NCI-H146 treated with DMSO at 0.1 percent for 48 hours (cell line): ENCODE results near the gene EFHD2.
"Not testable (repeated sequence)": the region's sequence is repeated elsewhere in the genome, so short reads cannot be mapped to it uniquely, and the experiment has no call there.

Source experiments
- DNase-seq: peaks from one replicate; lab custom pipeline; 2025; ENCODE audit not compliant: unreplicated experiment; lab: John Stamatoyannopoulos, UW

EFHD2 gene

GRCh38 chr1:15412175-15412800 is 2.6 kb downstream of the EFHD2 start:
- no peak for DNase-seq

- no peak for DNase-seq
Observed at GRCh38 chr1:15412843-15413242, 3.2 kb downstream of the EFHD2 start.

- DNase-seq: no peak
Observed at GRCh38 chr1:15413563-15414444, 4.1 kb downstream of the EFHD2 start.

GRCh38 chr1:15414445-15414983 is 4.8 kb downstream of the EFHD2 start:
- no peak for DNase-seq

GRCh38 chr1:15417059-15417934 is 7.6 kb downstream of the EFHD2 start:
- no peak for DNase-seq

- no peak for DNase-seq
Observed at GRCh38 chr1:15418806-15419515, 9.3 kb downstream of the EFHD2 start.

GRCh38 chr1:15420853-15421465 is 11.3 kb downstream of the EFHD2 start:
- no peak for DNase-seq

GRCh38 chr1:15422871-15423270 is 13.2 kb downstream of the EFHD2 start:
- DNase-seq: no peak

- DNase-seq: no peak
Observed at GRCh38 chr1:15423355-15424077, 13.8 kb downstream of the EFHD2 start.

GRCh38 chr1:15424146-15424667 is 14.5 kb downstream of the EFHD2 start:
- DNase-seq: peak; percentile 90

GRCh38 chr1:15424981-15425380 is 15.3 kb downstream of the EFHD2 start:
- DNase-seq: no peak

GRCh38 chr1:15425521-15425920 is 15.8 kb downstream of the EFHD2 start:
- DNase-seq: no peak

GRCh38 chr1:15425958-15426357 is 16.3 kb downstream of the EFHD2 start:
- no peak for DNase-seq

- no peak for DNase-seq
Observed at GRCh38 chr1:15426492-15427279, 17.0 kb downstream of the EFHD2 start.

- no peak for DNase-seq
Observed at GRCh38 chr1:15427280-15427666, 17.6 kb downstream of the EFHD2 start.

GRCh38 chr1:15428252-15428651 is 18.6 kb downstream of the EFHD2 start:
- not testable (repeated sequence) for DNase-seq

GRCh38 chr1:15428815-15429435 is 19.2 kb downstream of the EFHD2 start:
- no peak for DNase-seq

- no peak for DNase-seq
Observed at GRCh38 chr1:15429701-15430149, 20.0 kb downstream of the EFHD2 start.
